K562 (cell line): ENCODE results near the gene RSF1. TPM values are rescaled to one million over a fixed set of nuclear protein-coding genes. Genes with fewer than 3 reads are reported as not detected.

Experiments
- ATAC-seq: fragments of 200-7000 bp; cut with Tn5 transposase; 3 replicates; pipeline ENCODE4 v1.9.1; 2020; ENCODE audit warnings: moderate library complexity
- BruUV-seq: library from RNA; stranded (reverse); fragments of 400-500 nt; replicated peaks from 2 replicates; lab custom pipeline; 2021; lab: Mats Ljungman, UMichigan
- CTCF ChIA-PET: fragments of 300-600 bp; formaldehyde crosslinking; extraction: SDS; loops from one replicate; lab custom pipeline; 2021; ENCODE audit warnings: low intra/inter-chr PET ratio; lab: Yijun Ruan, JAX
- POLR2A ChIA-PET: fragments of 300-600, 350-650 bp; sonication (Branson Sonifier 250); formaldehyde crosslinking; extraction: SDS; loops from one replicate; lab custom pipeline; 2021; ENCODE audit warnings: antibody characterized with exemption, inconsistent platforms; lab: Yijun Ruan, JAX
- DNase-seq, 4 experiments: peaks; one replicate each; pipeline versions ENCODE4 v3.0.0 to v3.0.0-alpha.2; 2011 to 2018; ENCODE audit warnings: low spot score in 3 of 4, mixed read lengths in 3 of 4; ENCODE audit errors: extremely low read depth in 1 of 4
- FAIRE-seq: peaks from 2 replicates; lab custom pipeline; 2011; peaks lifted over from hg19 to GRCh38; lab: Jason Lieb, UNC
- H2AFZ ChIP-seq: 2 replicates; pipeline ENCODE4 v1.6.0; 2011; ENCODE audit warnings: low read depth, low read length, control low read depth, inconsistent platforms
- H3K27ac ChIP-seq: fragments of 200-600 bp; 3 replicates; pipeline ENCODE4 v1.8.0; 2011; ENCODE audit warnings: low read depth, mild to moderate bottlenecking, control low read depth, inconsistent platforms, low read length, moderate library complexity, mixed read lengths; ENCODE audit errors: extremely low read depth
- H3K27me3 ChIP-seq, 2 experiments: fragments of 300-600 bp in 1 of 2; 2 replicates in 1 of 2; 3 replicates in 1 of 2; pipeline versions ENCODE4 v1.6.0 to v1.8.0; 2011; ENCODE audit warnings: inconsistent platforms in 2 of 2, low read length in 2 of 2, mild to moderate bottlenecking in 1 of 2, mixed read lengths in 1 of 2, moderate library complexity in 1 of 2; ENCODE audit not compliant: control insufficient read depth in 2 of 2, insufficient read depth in 2 of 2
- H3K36me3 ChIP-seq: fragments of 300-600 bp; 3 replicates; pipeline ENCODE4 v1.8.0; 2011; ENCODE audit warnings: mild to moderate bottlenecking, low read length, inconsistent platforms; ENCODE audit not compliant: control insufficient read depth, insufficient read depth
- H3K4me1 ChIP-seq, 2 experiments: fragments of 200-600 bp in 1 of 2; replicated peaks in 1 of 2; 2 replicates in 1 of 2; 3 replicates in 1 of 2; pipeline versions ENCODE4 v1.5.1 to v1.8.0; 2011; ENCODE audit warnings: inconsistent platforms in 2 of 2, low read length in 2 of 2, mild to moderate bottlenecking in 1 of 2, mixed read lengths in 1 of 2, moderate library complexity in 1 of 2; ENCODE audit not compliant: control insufficient read depth in 2 of 2, insufficient read depth in 2 of 2
- H3K4me2 ChIP-seq: 2 replicates; pipeline ENCODE4 v1.6.1; 2011; ENCODE audit warnings: low read length, control low read depth, inconsistent platforms, mixed read lengths; ENCODE audit not compliant: insufficient read depth
- H3K4me3 ChIP-seq: fragments of 200-600 bp; sonication (generic), shearing (Covaris generic); 2 replicates; pipeline ENCODE4 v1.5.1; 2016; ENCODE audit warnings: control low read depth, inconsistent platforms
- H3K79me2 ChIP-seq: fragments of 200-600 bp; 3 replicates; pipeline ENCODE4 v1.8.0; 2011; ENCODE audit warnings: low read length, inconsistent platforms; ENCODE audit not compliant: control insufficient read depth, insufficient read depth
- H3K9ac ChIP-seq, 2 experiments: 2 replicates each; pipeline versions ENCODE4 v1.6.0 to v1.6.1; 2011; ENCODE audit warnings: low read depth in 2 of 2, low read length in 2 of 2, control low read depth in 1 of 2, inconsistent platforms in 1 of 2, mild to moderate bottlenecking in 1 of 2, mixed read lengths in 1 of 2; ENCODE audit not compliant: insufficient read depth in 1 of 2
- H3K9me1 ChIP-seq: one replicate; pipeline ENCODE4 v1.6.0; 2011; ENCODE audit warnings: inconsistent platforms, mild to moderate bottlenecking, low read length, moderate library complexity; ENCODE audit not compliant: control insufficient read depth, insufficient read depth
- H3K9me3 ChIP-seq: replicated peaks from 2 replicates; pipeline ENCODE4 v1.5.1; 2011; ENCODE audit warnings: low read depth, low read length, inconsistent platforms; ENCODE audit not compliant: control insufficient read depth, insufficient read depth
- H4K20me1 ChIP-seq: replicated peaks from 2 replicates; pipeline ENCODE4 v1.6.1; 2011; ENCODE audit warnings: low read length, inconsistent platforms, mixed read lengths; ENCODE audit not compliant: control insufficient read depth, insufficient read depth
- MTA2 ChIP-seq: fragments of 450-650 bp; IDR thresholded peaks from 2 replicates; pipeline ENCODE4 v1.6.1; 2016; ENCODE audit warnings: low read depth
- NFE2 ChIP-seq: IDR thresholded peaks from 2 replicates; pipeline ENCODE4 v1.6.1; 2014; ENCODE audit warnings: antibody characterized with exemption, low read depth
- PTTG1 ChIP-seq: fragments of 450-650 bp; IDR thresholded peaks from 2 replicates; pipeline ENCODE4 v1.6.1; 2016; ENCODE audit warnings: low read depth, mild to moderate bottlenecking, missing genetic modification characterization, missing compliant biosample characterization
- TAF1 ChIP-seq: IDR thresholded peaks from 2 replicates; pipeline ENCODE4 v1.6.1; 2011; ENCODE audit warnings: mild to moderate bottlenecking, low read length, moderate library complexity; ENCODE audit not compliant: insufficient read depth, control insufficient read depth, severe bottlenecking; ENCODE audit errors: extremely low read depth
- WGBS: fragments of 100-300 bp; shearing (Covaris generic); methylation state at CpG from one replicate; pipeline ENCODE4 v1.1.6; 2016; ENCODE audit warnings: low coverage, mixed read lengths; ENCODE audit not compliant: insufficient coverage; ENCODE audit errors: missing lambda C conversion rate; 5-methylcytosine and 5-hydroxymethylcytosine counted together
- in situ Hi-C: fragments of 300-500 bp; cut with MboI; formaldehyde crosslinking; loops from 4 replicates; pipeline ENCODE4 v1.15.0; 2018; ENCODE audit warnings: inconsistent platforms, mixed read lengths
- intact Hi-C: fragments of 100-400 bp; cut with micrococcal nuclease; formaldehyde crosslinking; loops from 2 replicates; pipeline ENCODE4 v1.14.2; 2022
- polyA plus RNA-seq, 8 experiments: library from polyadenylated mRNA; depleted of rRNA in 4 of 8; stranded (reverse) in 5 of 8; unstranded in 3 of 8; fragments of >200 nt; fragmentation: Nextera tagmentation in 2 of 8; fragmentation: Illumina TruSeq in 1 of 8; extraction: Ambion mirVana in 2 of 8; extraction: Trizol in 1 of 8; gene quantifications; 2 replicates each; pipeline versions ENCODE4 v1.2.1 to v1.2.3, GENCODE V29; 2011 to 2014; ENCODE audit warnings: inconsistent platforms in 1 of 8, missing spikeins in 1 of 8
- total RNA-seq, 7 experiments: library from RNA; depleted of rRNA in 6 of 7; stranded (reverse); fragments of >200 nt in 6 of 7; fragmentation: Illumina TruSeq in 2 of 7; extraction: Trizol in 2 of 7; gene quantifications; 2 replicates each; pipeline versions ENCODE4 v1.2.1 to v1.2.3, GENCODE V29; 2011 to 2021; ENCODE audit warnings: low replicate concordance in 1 of 7
- TF ChIP-seq, protein P1 (sequence below): sonication (generic); formaldehyde crosslinking; IDR thresholded peaks from 2 replicates; pipeline ENCODE4 v1.5.0; 2020; ENCODE audit warnings: missing genetic modification reagents
- TF ChIP-seq, protein P2 (sequence below), 2 experiments: fragments of 450-650 bp in 1 of 2; sonication (generic) in 1 of 2; formaldehyde crosslinking in 1 of 2; IDR thresholded peaks; 2 replicates each; pipeline versions ENCODE4 v1.7.1 to v1.9.0; 2016 to 2022; ENCODE audit warnings: inconsistent platforms in 1 of 2, mild to moderate bottlenecking in 1 of 2, missing genetic modification reagents in 1 of 2

RSF1 gene
- total and polyA plus RNA-seq, 9 of the 15 experiments (the other 6 are each of a cell fraction or from before 2014, with no cell fraction given) = 9.7 to 63.6 (median 42.8) TPM

DNA sequence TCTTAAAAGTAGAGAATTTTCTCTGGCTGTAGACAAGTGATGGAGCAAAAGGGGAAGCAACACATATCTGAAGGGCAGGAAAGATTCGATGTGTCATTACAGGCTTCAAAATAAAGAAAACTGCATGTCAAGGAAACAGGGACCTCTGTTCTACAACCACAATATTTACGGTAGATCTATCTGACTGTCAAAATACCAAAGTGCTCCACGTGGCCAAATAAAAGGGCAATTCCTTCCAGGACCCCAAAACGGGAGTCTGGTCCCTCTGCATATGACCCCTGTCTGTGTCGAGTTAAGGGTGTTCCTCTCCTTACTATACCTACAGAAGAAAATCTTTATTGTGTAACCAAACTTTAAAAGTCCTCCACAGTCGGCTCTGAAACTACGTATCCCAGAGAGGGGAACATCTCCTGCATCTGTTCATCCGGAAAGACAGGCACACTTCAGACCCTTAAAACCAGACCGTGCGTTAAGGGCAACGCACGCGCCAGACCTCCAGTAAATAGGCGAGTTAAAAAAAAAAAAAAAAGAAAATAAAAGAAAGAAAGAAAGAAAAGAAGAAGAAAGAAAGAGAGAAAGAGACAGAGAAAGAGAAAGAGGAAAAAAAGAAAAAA, 183.7 kb downstream of the RSF1 start:
- Histone ChIP-seq H3K4me1 (peaks cover 15 to 17% of the 10 kb centered on the region in 2 experiments), H3K4me2 (peak overlapping the region; percentile 97), H2AFZ (no peak overlapping the region), H3K27ac (peak overlapping the region; percentile 99), H3K4me3 (peak overlapping the region; percentile 87), H4K20me1 (0 out of 2 replicates have a peak, but pooled peaks cover 5% of the 10 kb centered on the region), H3K9me3 (peaks cover 6% of the 10 kb centered on the region), H3K36me3 (peaks cover 37% of the 10 kb centered on the region), H3K27me3 (no peaks in the 10 kb centered on the region), H3K9me1 (no peaks in the 10 kb centered on the region), H3K79me2 (peaks cover 60% of the 10 kb centered on the region), H3K9ac (peak overlapping the region; percentile 95)
- TSS peak; percentile 70 for BruUV-seq
- intact Hi-C loops (loop anchor here (2.0 kb wide), 1 partner anchor 184 kb away; the partner anchor contains the start of genes AAMDC and RSF1), in situ Hi-C loops (no loop called here)
- CTCF ChIA-PET = no interaction called here
- DNase-seq = peak in 3 of 4 experiments; percentile 20 to 35 (median 20)
- peak; percentile 31 for ATAC-seq
- WGBS = 1% methylated on average over 14 of the region's 14 CpGs
- FAIRE-seq = no peak
- POLR2A ChIA-PET = interaction anchor here (0.5 to 1.4 kb wide), 4 partner anchors 9 to 1313 kb away, joined by 3 read pairs; no protein-coding TSS in a partner anchor
- TF ChIP-seq NFE2 = peak; percentile 27; the same call in 1 of the 2 replicates
- TF ChIP-seq PTTG1 (tag) = no peak
- peak; percentile 11 for TF ChIP-seq TAF1
- TF ChIP-seq, protein P1, sequence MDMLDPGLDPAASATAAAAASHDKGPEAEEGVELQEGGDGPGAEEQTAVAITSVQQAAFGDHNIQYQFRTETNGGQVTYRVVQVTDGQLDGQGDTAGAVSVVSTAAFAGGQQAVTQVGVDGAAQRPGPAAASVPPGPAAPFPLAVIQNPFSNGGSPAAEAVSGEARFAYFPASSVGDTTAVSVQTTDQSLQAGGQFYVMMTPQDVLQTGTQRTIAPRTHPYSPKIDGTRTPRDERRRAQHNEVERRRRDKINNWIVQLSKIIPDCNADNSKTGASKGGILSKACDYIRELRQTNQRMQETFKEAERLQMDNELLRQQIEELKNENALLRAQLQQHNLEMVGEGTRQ (CRISPR knock-in tag) = 0 out of 2 replicates have a peak, but pooled peaks have one; percentile 4
- TF ChIP-seq MTA2 = peak; percentile 12; the same call in 1 of the 2 replicates
- TF ChIP-seq, protein P2, sequence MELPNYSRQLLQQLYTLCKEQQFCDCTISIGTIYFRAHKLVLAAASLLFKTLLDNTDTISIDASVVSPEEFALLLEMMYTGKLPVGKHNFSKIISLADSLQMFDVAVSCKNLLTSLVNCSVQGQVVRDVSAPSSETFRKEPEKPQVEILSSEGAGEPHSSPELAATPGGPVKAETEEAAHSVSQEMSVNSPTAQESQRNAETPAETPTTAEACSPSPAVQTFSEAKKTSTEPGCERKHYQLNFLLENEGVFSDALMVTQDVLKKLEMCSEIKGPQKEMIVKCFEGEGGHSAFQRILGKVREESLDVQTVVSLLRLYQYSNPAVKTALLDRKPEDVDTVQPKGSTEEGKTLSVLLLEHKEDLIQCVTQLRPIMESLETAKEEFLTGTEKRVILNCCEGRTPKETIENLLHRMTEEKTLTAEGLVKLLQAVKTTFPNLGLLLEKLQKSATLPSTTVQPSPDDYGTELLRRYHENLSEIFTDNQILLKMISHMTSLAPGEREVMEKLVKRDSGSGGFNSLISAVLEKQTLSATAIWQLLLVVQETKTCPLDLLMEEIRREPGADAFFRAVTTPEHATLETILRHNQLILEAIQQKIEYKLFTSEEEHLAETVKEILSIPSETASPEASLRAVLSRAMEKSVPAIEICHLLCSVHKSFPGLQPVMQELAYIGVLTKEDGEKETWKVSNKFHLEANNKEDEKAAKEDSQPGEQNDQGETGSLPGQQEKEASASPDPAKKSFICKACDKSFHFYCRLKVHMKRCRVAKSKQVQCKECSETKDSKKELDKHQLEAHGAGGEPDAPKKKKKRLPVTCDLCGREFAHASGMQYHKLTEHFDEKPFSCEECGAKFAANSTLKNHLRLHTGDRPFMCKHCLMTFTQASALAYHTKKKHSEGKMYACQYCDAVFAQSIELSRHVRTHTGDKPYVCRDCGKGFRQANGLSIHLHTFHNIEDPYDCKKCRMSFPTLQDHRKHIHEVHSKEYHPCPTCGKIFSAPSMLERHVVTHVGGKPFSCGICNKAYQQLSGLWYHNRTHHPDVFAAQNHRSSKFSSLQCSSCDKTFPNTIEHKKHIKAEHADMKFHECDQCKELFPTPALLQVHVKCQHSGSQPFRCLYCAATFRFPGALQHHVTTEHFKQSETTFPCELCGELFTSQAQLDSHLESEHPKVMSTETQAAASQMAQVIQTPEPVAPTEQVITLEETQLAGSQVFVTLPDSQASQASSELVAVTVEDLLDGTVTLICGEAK (IDR thresholded peaks at IDR 0.05) = no peak
- TF ChIP-seq, protein P2 (CRISPR knock-in tag; IDR thresholded peaks at IDR 0.05) = no peak
